GM12878 (cell line): ENCODE data around the gene SNRPN. TPM values are rescaled to one million over a fixed set of nuclear protein-coding genes. Genes with fewer than 3 reads are reported as not detected.

Source experiments
- BCL11A ChIP-seq: IDR thresholded peaks from 2 replicates; pipeline ENCODE4 v1.6.1; 2011; ENCODE audit warnings: low read depth, low read length
- CEBPB ChIP-seq, 2 experiments: fragments of 150-350 bp in 1 of 2; IDR thresholded peaks; 2 replicates each; pipeline ENCODE4 v1.6.1; 2012 to 2014; ENCODE audit warnings: low read depth in 2 of 2, low read length in 2 of 2, borderline replicate concordance in 1 of 2, inconsistent platforms in 1 of 2
- CHD1 ChIP-seq: IDR thresholded peaks from 2 replicates; pipeline ENCODE4 v1.6.1; 2012; ENCODE audit warnings: low read depth, low read length, improper control_type of control experiment
- CHD4 ChIP-seq: fragments of 200-600 bp; sonication (generic); IDR thresholded peaks from 2 replicates; pipeline ENCODE4 v1.6.1; 2016; ENCODE audit warnings: mild to moderate bottlenecking
- ELK1 ChIP-seq: IDR thresholded peaks from 2 replicates; pipeline ENCODE4 v1.6.1; 2012; ENCODE audit warnings: low read depth, low read length, improper control_type of control experiment
- ETV6 ChIP-seq, 2 experiments: fragments of 450-650 bp in 1 of 2; IDR thresholded peaks in 1 of 2; conservative IDR thresholded peaks in 1 of 2; 2 replicates each; pipeline ENCODE4 v1.6.1; 2014; ENCODE audit warnings: antibody characterized with exemption in 1 of 2, borderline replicate concordance in 1 of 2, low read depth in 1 of 2, mild to moderate bottlenecking in 1 of 2, moderate library complexity in 1 of 2
- FOXK2 ChIP-seq: fragments of 450-650 bp; IDR thresholded peaks from 2 replicates; pipeline ENCODE4 v1.6.1; 2017; ENCODE audit warnings: mild to moderate bottlenecking, moderate library complexity
- GATAD2B ChIP-seq: fragments of 450-650 bp; conservative IDR thresholded peaks from 2 replicates; pipeline ENCODE4 v1.6.1; 2017; ENCODE audit warnings: low read depth, mild to moderate bottlenecking, moderate library complexity
- IKZF1 ChIP-seq: fragments of 450-650 bp; conservative IDR thresholded peaks from 2 replicates; pipeline ENCODE4 v1.6.1; 2017; ENCODE audit warnings: antibody characterized with exemption, mild to moderate bottlenecking
- JUND ChIP-seq: IDR thresholded peaks from 2 replicates; pipeline ENCODE4 v1.6.1; 2012; ENCODE audit warnings: low read depth, mild to moderate bottlenecking, low read length, improper control_type of control experiment, moderate library complexity
- KDM1A ChIP-seq: fragments of 200-600 bp; sonication (generic); IDR thresholded peaks from 2 replicates; pipeline ENCODE4 v1.6.1; 2016; ENCODE audit warnings: borderline replicate concordance
- LARP7 ChIP-seq: fragments of 450-650 bp; IDR thresholded peaks from 2 replicates; pipeline ENCODE4 v1.6.1; 2017; ENCODE audit warnings: mild to moderate bottlenecking
- MTA3 ChIP-seq: IDR thresholded peaks from 2 replicates; pipeline ENCODE4 v1.6.1; 2012; ENCODE audit warnings: low read length, inconsistent platforms, borderline replicate concordance
- NFIC ChIP-seq: IDR thresholded peaks from 2 replicates; pipeline ENCODE4 v1.6.1; 2012; ENCODE audit warnings: low read depth, mild to moderate bottlenecking, inconsistent platforms, low read length, moderate library complexity
- NKRF ChIP-seq: fragments of 450-650 bp; conservative IDR thresholded peaks from 2 replicates; pipeline ENCODE4 v1.6.1; 2017; ENCODE audit warnings: mild to moderate bottlenecking, moderate library complexity
- NR2C1 ChIP-seq: fragments of 450-650 bp; IDR thresholded peaks from 2 replicates; pipeline ENCODE4 v1.6.1; 2017; ENCODE audit warnings: antibody characterized with exemption, mild to moderate bottlenecking, moderate library complexity
- POLR2A ChIP-seq: IDR thresholded peaks from 2 replicates; pipeline ENCODE4 v1.6.1; 2011; ENCODE audit warnings: low read depth, mild to moderate bottlenecking, low read length
- RCOR1 ChIP-seq: conservative IDR thresholded peaks from 2 replicates; pipeline ENCODE4 v1.6.1; 2012; ENCODE audit warnings: low read depth, low read length, improper control_type of control experiment
- SMAD5 ChIP-seq: IDR thresholded peaks from 2 replicates; pipeline ENCODE4 v1.6.1; 2016; ENCODE audit warnings: antibody characterized with exemption, low read depth
- SPI1 ChIP-seq: IDR thresholded peaks from 2 replicates; pipeline ENCODE4 v1.6.1; 2011; ENCODE audit warnings: low read depth, mild to moderate bottlenecking, low read length, moderate library complexity, borderline replicate concordance; ENCODE audit not compliant: insufficient read depth
- SREBF2 ChIP-seq: IDR thresholded peaks from 2 replicates; pipeline ENCODE4 v1.6.1; 2012; ENCODE audit warnings: mild to moderate bottlenecking, low read length
- SUPT20H ChIP-seq: IDR thresholded peaks from 2 replicates; pipeline ENCODE4 v1.6.1; 2011; ENCODE audit warnings: low read depth, mild to moderate bottlenecking, low read length, moderate library complexity, borderline replicate concordance; ENCODE audit not compliant: control insufficient read depth
- TAF1 ChIP-seq: IDR thresholded peaks from 2 replicates; pipeline ENCODE4 v1.6.1; 2011; ENCODE audit warnings: mild to moderate bottlenecking, low read depth, low read length, borderline replicate concordance
- ZBTB40 ChIP-seq: fragments of 450-650 bp; IDR thresholded peaks from 2 replicates; pipeline ENCODE4 v1.6.1; 2016; ENCODE audit warnings: mild to moderate bottlenecking, moderate library complexity, borderline replicate concordance
- ZNF274 ChIP-seq: IDR thresholded peaks from one replicate; pipeline ENCODE4 v1.8.0; 2011; ENCODE audit not compliant: insufficient read length, insufficient read depth
- ZNF384 ChIP-seq: IDR thresholded peaks from 2 replicates; pipeline ENCODE4 v1.6.1; 2012; ENCODE audit warnings: low read depth, mild to moderate bottlenecking, low read length, improper control_type of control experiment, borderline replicate concordance
- polyA plus RNA-seq, 11 experiments: library from polyadenylated mRNA; depleted of rRNA in 4 of 11; unstranded in 6 of 11; stranded (reverse) in 5 of 11; fragments of >200 nt; fragmentation: Nextera tagmentation in 4 of 11; fragmentation: Illumina TruSeq in 1 of 11; extraction: Ambion mirVana in 4 of 11; extraction: Trizol in 1 of 11; gene quantifications; 1 replicate in 1 of 11; 2 replicates in 10 of 11; pipeline versions ENCODE4 v1.2.1 to v1.2.3, GENCODE V29; 2011 to 2016; ENCODE audit warnings: inconsistent platforms in 2 of 11, missing spikeins in 2 of 11, low read depth in 1 of 11
- total RNA-seq, 4 experiments: library from RNA; depleted of rRNA in 3 of 4; stranded (reverse); fragments of >200 nt in 3 of 4; fragmentation: Illumina TruSeq in 1 of 4; extraction: Trizol in 1 of 4; gene quantifications; 2 replicates each; pipeline versions ENCODE4 v1.2.1 to v1.2.3, GENCODE V29; 2013 to 2021

Gene SNRPN
- total and polyA plus RNA-seq, 10 of the 15 experiments (the other 5 are each of a cell fraction or from before 2014, with no cell fraction given): 9.1 to 103 (median 45.5) TPM

- TF ChIP-seq RCOR1 (no peak), ZBTB40 (no peak), NKRF (no peak; the same call in 1 of the 2 replicates), NFIC (no peak), BCL11A (no peak), SPI1 (no peak), SREBF2 (no peak), SMAD5 (no peak), POLR2A (peak; percentile 96), JUND (no peak), KDM1A (no peak), LARP7 (no peak), NR2C1 (no peak), ZNF384 (no peak), IKZF1 (peak; percentile 75), ETV6 (conservative IDR thresholded peaks at IDR 0.05 in 1 of 2, IDR thresholded peaks at IDR 0.05 in 1 of 2; ENCODE audit: borderline replicate concordance in 1 of 2, low read depth in 1 of 2) (no peak), CHD4 (no peak), ZNF274 (no peak), FOXK2 (no peak), SUPT20H (no peak), MTA3 (no peak), GATAD2B (no peak), CEBPB (IDR thresholded peaks at IDR 0.05; ENCODE audit: borderline replicate concordance in 1 of 2, low read depth in 2 of 2, low read length in 2 of 2) (no peak), ELK1 (no peak), TAF1 (peak; percentile 74; the same call in 1 of the 2 replicates), CHD1 (no peak)
Measured at GRCh38 chr15:24954783-24955530, at the start of gene SNRPN, which contains the start of gene SNURF (continued).
